HG02678 (cell line): ENCODE results near the gene ORMDL3.
"Not testable (repeated sequence)": the region's sequence is repeated elsewhere in the genome, so short reads cannot be mapped to it uniquely, and the experiment has no call there.

Experiments used
- ATAC-seq: cut with Tn5 transposase; IDR thresholded peaks from one replicate; pipeline ENCODE4 v1.9.1; 2021; ENCODE audit warnings: mild to moderate bottlenecking, moderate library complexity; ENCODE audit not compliant: unreplicated experiment

ORMDL3 gene

DNA sequence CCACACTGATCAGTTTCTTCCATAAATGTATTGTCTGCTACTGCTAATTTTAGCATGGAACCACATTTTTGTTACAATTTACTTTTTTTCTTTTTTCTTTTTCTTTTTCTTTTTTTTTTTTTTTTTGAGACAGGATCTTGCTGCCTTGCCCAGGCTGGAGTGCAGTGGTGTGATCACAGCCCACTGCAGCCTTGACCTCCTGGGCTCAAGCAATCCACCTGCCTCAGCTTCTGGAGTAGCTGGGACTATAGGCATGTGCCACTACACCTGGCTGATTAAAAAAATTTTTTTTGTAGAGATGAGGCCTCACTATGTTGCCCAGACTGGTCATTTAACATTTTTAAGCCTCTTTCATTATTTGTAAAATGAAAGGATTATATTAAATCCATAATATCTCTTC is 40.3 kb downstream of the ORMDL3 start:
- no peak for ATAC-seq

DNA sequence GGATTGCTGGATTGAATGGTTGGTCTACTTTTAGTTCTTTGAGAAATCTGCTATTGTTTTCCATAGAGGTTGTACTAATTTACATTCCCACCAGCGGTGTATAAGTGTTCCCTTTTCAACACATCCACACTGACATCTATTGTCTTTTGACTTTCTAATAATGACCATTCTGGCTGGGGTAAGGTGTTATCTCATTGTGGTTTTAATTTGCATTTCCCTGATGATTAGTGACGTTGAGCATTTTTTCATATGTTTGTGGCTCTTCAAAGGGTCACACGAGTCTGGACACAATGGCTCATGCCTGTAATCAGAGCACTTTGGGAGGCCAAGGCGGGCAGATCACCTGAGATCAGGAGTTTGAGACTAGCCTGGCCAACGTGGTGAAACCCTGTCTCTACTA is 41.3 kb downstream of the ORMDL3 start:
- not testable (repeated sequence) for ATAC-seq

DNA sequence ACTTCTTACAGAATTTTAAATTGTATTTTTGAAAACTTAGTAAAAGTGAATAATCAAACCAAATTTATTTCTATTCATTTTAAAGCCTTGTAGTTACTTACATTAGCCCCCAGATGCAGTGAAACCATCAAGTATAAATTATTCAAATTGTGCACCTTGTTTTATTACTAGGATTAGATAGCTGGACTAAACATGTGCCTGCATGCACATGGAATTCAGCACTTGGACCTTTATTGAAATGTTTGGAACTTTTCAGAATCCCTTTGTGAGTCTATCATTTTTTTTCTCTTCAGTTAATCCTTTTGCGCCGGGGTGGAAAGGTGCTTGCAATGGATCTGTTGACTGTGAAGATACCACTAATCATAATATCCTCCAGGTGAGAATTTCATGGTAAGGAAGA is 54.6 kb downstream of the ORMDL3 start:
- ATAC-seq = no peak

DNA sequence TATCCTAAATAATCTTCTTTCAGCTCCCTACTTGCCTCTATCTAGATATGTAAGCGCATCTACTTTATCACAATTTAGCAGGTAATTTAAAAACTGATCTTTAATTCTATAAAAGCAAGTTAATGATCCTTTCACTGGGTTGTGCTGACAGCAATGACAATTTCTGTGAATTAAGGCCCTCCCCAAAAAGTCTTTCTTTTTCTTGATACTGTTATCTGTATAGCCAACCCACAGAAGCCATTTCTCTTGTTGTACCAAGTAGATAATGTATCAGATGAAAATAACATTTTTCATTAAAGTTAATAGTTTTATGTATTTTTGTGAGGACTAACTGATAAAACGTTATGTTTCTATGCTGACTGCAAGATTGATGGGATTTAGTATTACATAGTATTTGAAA is 55.6 kb downstream of the ORMDL3 start:
- no peak for ATAC-seq
